Measurements from ENCODE around the gene CDC45.

DNA sequence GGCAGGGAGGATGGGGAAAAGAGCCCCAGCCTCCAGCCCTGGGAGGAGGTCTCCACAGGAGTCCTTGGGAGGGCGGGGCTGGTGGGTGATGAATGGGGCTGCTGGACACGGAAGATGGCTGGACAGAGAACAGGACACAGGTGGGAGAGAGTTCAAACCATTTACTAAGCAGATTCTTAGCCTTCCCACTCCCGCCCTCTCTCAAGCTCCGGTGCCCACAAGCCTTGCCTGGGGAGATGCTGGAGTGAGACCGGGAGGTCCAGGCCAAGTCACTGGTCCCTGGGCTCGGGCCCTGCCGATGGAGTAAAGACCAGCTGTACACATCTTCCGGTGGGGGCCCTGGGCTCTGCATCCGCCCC lies 43.1 kb downstream of the CDC45 start:
- TF ChIP-seq, protein P1, sequence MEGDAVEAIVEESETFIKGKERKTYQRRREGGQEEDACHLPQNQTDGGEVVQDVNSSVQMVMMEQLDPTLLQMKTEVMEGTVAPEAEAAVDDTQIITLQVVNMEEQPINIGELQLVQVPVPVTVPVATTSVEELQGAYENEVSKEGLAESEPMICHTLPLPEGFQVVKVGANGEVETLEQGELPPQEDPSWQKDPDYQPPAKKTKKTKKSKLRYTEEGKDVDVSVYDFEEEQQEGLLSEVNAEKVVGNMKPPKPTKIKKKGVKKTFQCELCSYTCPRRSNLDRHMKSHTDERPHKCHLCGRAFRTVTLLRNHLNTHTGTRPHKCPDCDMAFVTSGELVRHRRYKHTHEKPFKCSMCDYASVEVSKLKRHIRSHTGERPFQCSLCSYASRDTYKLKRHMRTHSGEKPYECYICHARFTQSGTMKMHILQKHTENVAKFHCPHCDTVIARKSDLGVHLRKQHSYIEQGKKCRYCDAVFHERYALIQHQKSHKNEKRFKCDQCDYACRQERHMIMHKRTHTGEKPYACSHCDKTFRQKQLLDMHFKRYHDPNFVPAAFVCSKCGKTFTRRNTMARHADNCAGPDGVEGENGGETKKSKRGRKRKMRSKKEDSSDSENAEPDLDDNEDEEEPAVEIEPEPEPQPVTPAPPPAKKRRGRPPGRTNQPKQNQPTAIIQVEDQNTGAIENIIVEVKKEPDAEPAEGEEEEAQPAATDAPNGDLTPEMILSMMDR (conservative IDR thresholded peaks at IDR 0.05 in 1 of 2, IDR thresholded peaks at IDR 0.05 in 1 of 2; ENCODE audit: extremely low read depth in 1 of 2, insufficient read depth in 1 of 2, low read depth in 1 of 2, low read length in 2 of 2) = no peak
- no peak for TF ChIP-seq EZH2 (IDR thresholded peaks at IDR 0.05; ENCODE audit: borderline replicate concordance, low read length)
